D721Med (cell line): Measurements from ENCODE around the gene GPR149.
A peak's percentile ranks its signal among the peaks of the same experiment; 100 is the strongest.

Experiments
- DNase-seq: peaks from one replicate; pipeline ENCODE4 v3.0.0; 2011; ENCODE audit warnings: low spot score; ENCODE audit not compliant: insufficient read length
- FAIRE-seq: peaks from 2 replicates; lab custom pipeline; 2011; peaks lifted over from hg19 to GRCh38; lab: Jason Lieb, UNC
- TF ChIP-seq, protein P1 (sequence below): IDR thresholded peaks from 2 replicates; pipeline ENCODE4 v1.5.1; 2012; ENCODE audit warnings: mild to moderate bottlenecking, control low read depth; ENCODE audit not compliant: insufficient read depth; ENCODE audit errors: missing control alignments

The GPR149 gene

GRCh38 chr3:154304116-154304786 is 125.7 kb downstream of the GPR149 start:
- TF ChIP-seq, protein P1, sequence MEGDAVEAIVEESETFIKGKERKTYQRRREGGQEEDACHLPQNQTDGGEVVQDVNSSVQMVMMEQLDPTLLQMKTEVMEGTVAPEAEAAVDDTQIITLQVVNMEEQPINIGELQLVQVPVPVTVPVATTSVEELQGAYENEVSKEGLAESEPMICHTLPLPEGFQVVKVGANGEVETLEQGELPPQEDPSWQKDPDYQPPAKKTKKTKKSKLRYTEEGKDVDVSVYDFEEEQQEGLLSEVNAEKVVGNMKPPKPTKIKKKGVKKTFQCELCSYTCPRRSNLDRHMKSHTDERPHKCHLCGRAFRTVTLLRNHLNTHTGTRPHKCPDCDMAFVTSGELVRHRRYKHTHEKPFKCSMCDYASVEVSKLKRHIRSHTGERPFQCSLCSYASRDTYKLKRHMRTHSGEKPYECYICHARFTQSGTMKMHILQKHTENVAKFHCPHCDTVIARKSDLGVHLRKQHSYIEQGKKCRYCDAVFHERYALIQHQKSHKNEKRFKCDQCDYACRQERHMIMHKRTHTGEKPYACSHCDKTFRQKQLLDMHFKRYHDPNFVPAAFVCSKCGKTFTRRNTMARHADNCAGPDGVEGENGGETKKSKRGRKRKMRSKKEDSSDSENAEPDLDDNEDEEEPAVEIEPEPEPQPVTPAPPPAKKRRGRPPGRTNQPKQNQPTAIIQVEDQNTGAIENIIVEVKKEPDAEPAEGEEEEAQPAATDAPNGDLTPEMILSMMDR: no peak
- FAIRE-seq (no peak), DNase-seq (no peak)

DNA sequence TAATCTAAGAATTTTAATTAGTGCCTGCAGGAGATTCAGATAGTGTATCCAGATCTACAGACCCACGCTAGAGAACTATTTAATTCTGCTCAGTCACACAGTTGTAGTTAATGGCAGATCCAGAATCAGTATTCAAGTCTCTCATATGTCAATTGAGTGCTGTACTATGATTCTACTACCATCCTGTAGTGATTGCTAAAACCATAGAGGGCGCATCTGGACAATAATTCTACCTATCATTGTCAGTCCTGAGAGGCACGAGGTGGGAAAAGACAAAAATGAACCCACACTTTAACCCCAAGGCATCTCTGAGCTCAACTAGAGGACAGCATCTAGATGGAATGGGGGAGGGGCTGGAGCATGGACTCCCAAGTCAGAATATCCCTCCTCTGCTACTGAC is 128.4 kb downstream of the GPR149 start:
- FAIRE-seq: no peak
- TF ChIP-seq, protein P1: peak; percentile 5

GRCh38 chr3:154294016-154294415 is 136.0 kb downstream of the GPR149 start:
- no peak for FAIRE-seq
- TF ChIP-seq, protein P1: no peak
- no peak for DNase-seq

More for the DNA sequence above, 128.4 kb downstream of the GPR149 start:
- DNase-seq: no peak

- no peak for FAIRE-seq
- TF ChIP-seq, protein P1: no peak
- DNase-seq: no peak
Measured at GRCh38 chr3:154290187-154290586, 139.8 kb downstream of the GPR149 start.
